ENCODE data around the gene COL13A1. TPM values are rescaled to one million over a fixed set of nuclear protein-coding genes. Genes with fewer than 3 reads are reported as not detected.

Gene COL13A1
- total and polyA plus RNA-seq, 4 donors: 0.17 to 0.47 (median 0.18) TPM

GRCh38 chr10:69949770-69950169 is 148.1 kb downstream of the COL13A1 start:
- Histone ChIP-seq H3K9ac (ENCODE audit: low read depth in 1 of 2, low read length in 2 of 2) (no peak overlapping the region), H3K27me3 (ENCODE audit: control insufficient read depth in 4 of 4, insufficient read depth in 4 of 4, low read length in 3 of 4) (no peaks in the 10 kb centered on the region), H3K9me3 (ENCODE audit: control insufficient read depth in 4 of 4, low read length in 3 of 4) (no peaks in the 10 kb centered on the region), H3K36me3 (ENCODE audit: control insufficient read depth in 4 of 4, insufficient read depth in 3 of 4, low read depth in 1 of 4, low read length in 3 of 4) (no peaks in the 10 kb centered on the region), H3K4me3 (ENCODE audit: low read depth in 1 of 3, low read length in 3 of 3) (no peak overlapping the region), H3K4me1 (ENCODE audit: control insufficient read depth in 4 of 4, insufficient read depth in 4 of 4, low read length in 3 of 4) (no peaks in the 10 kb centered on the region), H3K27ac (ENCODE audit: low read depth in 1 of 2, low read length in 2 of 2) (no peak overlapping the region)
- DNase-seq (ENCODE audit: low spot score): no peak
- no peak for TF ChIP-seq RAD21 (IDR thresholded peaks at IDR 0.05)
- TF ChIP-seq, protein P1, sequence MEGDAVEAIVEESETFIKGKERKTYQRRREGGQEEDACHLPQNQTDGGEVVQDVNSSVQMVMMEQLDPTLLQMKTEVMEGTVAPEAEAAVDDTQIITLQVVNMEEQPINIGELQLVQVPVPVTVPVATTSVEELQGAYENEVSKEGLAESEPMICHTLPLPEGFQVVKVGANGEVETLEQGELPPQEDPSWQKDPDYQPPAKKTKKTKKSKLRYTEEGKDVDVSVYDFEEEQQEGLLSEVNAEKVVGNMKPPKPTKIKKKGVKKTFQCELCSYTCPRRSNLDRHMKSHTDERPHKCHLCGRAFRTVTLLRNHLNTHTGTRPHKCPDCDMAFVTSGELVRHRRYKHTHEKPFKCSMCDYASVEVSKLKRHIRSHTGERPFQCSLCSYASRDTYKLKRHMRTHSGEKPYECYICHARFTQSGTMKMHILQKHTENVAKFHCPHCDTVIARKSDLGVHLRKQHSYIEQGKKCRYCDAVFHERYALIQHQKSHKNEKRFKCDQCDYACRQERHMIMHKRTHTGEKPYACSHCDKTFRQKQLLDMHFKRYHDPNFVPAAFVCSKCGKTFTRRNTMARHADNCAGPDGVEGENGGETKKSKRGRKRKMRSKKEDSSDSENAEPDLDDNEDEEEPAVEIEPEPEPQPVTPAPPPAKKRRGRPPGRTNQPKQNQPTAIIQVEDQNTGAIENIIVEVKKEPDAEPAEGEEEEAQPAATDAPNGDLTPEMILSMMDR (IDR thresholded peaks at IDR 0.05; ENCODE audit: low read depth, low read length, missing input control): no peak
- TF ChIP-seq SP1 (IDR thresholded peaks at IDR 0.05): no peak
- no peak for TF ChIP-seq FOXA2 (IDR thresholded peaks at IDR 0.05)
- TF ChIP-seq EGR1 (IDR thresholded peaks at IDR 0.05; ENCODE audit: low read depth in 2 of 2): no peak
- TF ChIP-seq RXRA (IDR thresholded peaks at IDR 0.05): no peak
- no peak for TF ChIP-seq TAF1 (conservative IDR thresholded peaks at IDR 0.05)
- no peak for TF ChIP-seq FOXA1 (IDR thresholded peaks at IDR 0.05)
- no peak for TF ChIP-seq NR2F2 (IDR thresholded peaks at IDR 0.05)
- no peak for TF ChIP-seq GABPA (IDR thresholded peaks at IDR 0.05 in 1 of 2, conservative IDR thresholded peaks at IDR 0.05 in 1 of 2)
- TF ChIP-seq, protein P2, sequence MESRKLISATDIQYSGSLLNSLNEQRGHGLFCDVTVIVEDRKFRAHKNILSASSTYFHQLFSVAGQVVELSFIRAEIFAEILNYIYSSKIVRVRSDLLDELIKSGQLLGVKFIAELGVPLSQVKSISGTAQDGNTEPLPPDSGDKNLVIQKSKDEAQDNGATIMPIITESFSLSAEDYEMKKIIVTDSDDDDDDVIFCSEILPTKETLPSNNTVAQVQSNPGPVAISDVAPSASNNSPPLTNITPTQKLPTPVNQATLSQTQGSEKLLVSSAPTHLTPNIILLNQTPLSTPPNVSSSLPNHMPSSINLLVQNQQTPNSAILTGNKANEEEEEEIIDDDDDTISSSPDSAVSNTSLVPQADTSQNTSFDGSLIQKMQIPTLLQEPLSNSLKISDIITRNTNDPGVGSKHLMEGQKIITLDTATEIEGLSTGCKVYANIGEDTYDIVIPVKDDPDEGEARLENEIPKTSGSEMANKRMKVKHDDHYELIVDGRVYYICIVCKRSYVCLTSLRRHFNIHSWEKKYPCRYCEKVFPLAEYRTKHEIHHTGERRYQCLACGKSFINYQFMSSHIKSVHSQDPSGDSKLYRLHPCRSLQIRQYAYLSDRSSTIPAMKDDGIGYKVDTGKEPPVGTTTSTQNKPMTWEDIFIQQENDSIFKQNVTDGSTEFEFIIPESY (IDR thresholded peaks at IDR 0.05): no peak
- TF ChIP-seq ATF3 (IDR thresholded peaks at IDR 0.05): no peak
- 82% methylated on average over 8 of the region's 8 CpGs for WGBS

DNA sequence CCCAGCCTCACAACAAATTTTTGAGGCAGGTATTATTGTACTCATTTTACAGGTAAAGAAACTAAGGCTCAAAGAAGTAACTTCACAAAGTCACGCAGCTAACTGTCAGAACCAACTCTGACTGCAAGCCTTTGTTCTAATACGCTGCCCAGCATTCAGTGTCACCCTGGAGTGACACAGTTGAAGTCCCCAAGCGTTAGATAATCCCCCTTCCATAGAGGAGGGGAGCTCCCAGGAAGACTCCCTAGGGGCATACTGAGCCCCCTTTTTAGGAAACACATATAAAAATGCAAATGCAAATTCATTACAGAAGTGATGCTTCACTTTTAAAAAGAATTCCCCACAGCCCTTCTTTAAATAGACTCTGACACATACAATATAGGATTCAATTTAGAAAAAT is 150.0 kb downstream of the COL13A1 start:
- Histone ChIP-seq H3K9me3 (ENCODE audit: control insufficient read depth in 4 of 4, low read length in 3 of 4) (no peaks in the 10 kb centered on the region), H3K9ac (ENCODE audit: low read depth in 1 of 2, low read length in 2 of 2) (no peak overlapping the region), H3K36me3 (ENCODE audit: control insufficient read depth in 4 of 4, insufficient read depth in 3 of 4, low read depth in 1 of 4, low read length in 3 of 4) (no peaks in the 10 kb centered on the region), H3K27me3 (ENCODE audit: control insufficient read depth in 4 of 4, insufficient read depth in 4 of 4, low read length in 3 of 4) (no peaks in the 10 kb centered on the region), H3K27ac (ENCODE audit: low read depth in 1 of 2, low read length in 2 of 2) (no peak overlapping the region), H3K4me1 (ENCODE audit: control insufficient read depth in 4 of 4, insufficient read depth in 4 of 4, low read length in 3 of 4) (no peaks in the 10 kb centered on the region), H3K4me3 (ENCODE audit: low read depth in 1 of 3, low read length in 3 of 3) (no peak overlapping the region)
- 89% methylated on average over 3 of the region's 3 CpGs for WGBS
- DNase-seq (ENCODE audit: low spot score): no peak
- TF ChIP-seq HNF4G (IDR thresholded peaks at IDR 0.05) (no peak), SP1 (IDR thresholded peaks at IDR 0.05) (no peak)

GRCh38 chr10:69952069-69952800 is 150.5 kb downstream of the COL13A1 start:
- WGBS: 63% methylated on average over 6 of the region's 6 CpGs

More at GRCh38 chr10:69952069-69952800, 150.5 kb downstream of the COL13A1 start:
- Histone ChIP-seq H3K9me3 (ENCODE audit: control insufficient read depth in 4 of 4, low read length in 3 of 4) (no peaks in the 10 kb centered on the region), H3K4me1 (ENCODE audit: control insufficient read depth in 4 of 4, insufficient read depth in 4 of 4, low read length in 3 of 4) (no peaks in the 10 kb centered on the region), H3K27me3 (ENCODE audit: control insufficient read depth in 4 of 4, insufficient read depth in 4 of 4, low read length in 3 of 4) (no peaks in the 10 kb centered on the region), H3K4me3 (ENCODE audit: low read depth in 1 of 3, low read length in 3 of 3) (no peak overlapping the region), H3K36me3 (ENCODE audit: control insufficient read depth in 4 of 4, insufficient read depth in 3 of 4, low read depth in 1 of 4, low read length in 3 of 4) (no peaks in the 10 kb centered on the region), H3K9ac (ENCODE audit: low read depth in 1 of 2, low read length in 2 of 2) (no peak overlapping the region), H3K27ac (ENCODE audit: low read depth in 1 of 2, low read length in 2 of 2) (no peak overlapping the region)
- no peak for DNase-seq (ENCODE audit: low spot score)
- TF ChIP-seq, protein P2 (IDR thresholded peaks at IDR 0.05): no peak
- no peak for TF ChIP-seq YY1 (IDR thresholded peaks at IDR 0.05)
